HFF-Myc (cell line): ENCODE measurements around the gene STK40.
A peak's percentile ranks its signal among the peaks of the same experiment; 100 is the strongest.

Experiments
- DNase-seq: peaks from one replicate; pipeline ENCODE4 v3.0.0-alpha.2; 2011; ENCODE audit warnings: low read depth; ENCODE audit errors: extremely low read depth
- H3K4me3 ChIP-seq: replicated peaks from 2 replicates; pipeline ENCODE4 v1.5.1; 2011; ENCODE audit warnings: low read depth, mild to moderate bottlenecking, control low read depth, low read length
- TF ChIP-seq, protein P1 (sequence below): IDR thresholded peaks from 2 replicates; pipeline ENCODE4 v1.5.1; 2012; ENCODE audit warnings: mild to moderate bottlenecking, low read depth, low read length, control low read depth; ENCODE audit errors: missing control alignments

STK40 gene

DNA sequence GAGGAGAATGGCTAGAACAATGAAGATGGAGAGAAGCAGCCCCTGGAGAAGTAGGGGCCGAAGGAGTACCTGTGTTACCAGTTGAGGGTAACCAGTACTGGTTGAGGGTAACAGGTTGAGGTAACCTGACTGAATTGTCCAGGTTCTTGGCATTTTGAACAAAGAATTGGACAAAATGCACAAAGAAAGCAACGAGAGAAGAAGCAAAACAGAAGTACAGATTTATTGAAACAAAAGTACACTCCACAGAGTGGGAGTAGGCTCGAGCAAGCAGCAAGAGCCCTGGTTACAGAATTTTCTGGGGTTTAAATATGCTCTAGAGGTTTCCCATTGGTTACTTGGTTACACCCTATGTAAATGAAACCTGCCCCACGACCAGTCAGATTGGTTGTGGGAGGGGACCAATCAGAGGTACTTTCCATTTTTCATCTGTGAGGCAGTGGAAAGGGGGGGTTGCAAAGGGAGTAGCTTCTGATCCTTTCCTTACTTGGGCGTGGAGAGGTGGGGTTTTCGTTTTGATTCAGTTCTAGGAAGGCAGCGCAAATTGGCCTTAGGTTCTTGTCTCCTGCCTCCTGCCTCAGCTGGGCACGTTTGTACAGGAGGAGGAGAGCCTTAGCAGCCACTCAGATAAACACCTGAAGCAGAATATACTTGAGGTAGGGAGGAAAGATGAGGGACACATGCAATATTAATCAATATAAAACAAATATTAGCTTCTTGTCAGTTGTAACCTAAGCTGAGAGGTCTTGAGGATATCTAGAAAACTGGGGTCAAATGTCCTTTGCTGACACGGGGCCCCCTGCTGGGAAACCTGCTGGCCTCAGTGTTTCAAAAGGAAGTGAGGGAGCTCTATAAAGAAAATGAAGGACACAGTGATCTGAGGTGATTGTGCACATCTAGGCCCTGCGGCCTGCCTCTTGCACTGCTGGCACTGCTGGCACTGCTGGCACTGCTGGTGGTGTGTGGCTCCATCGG is 26.2 kb upstream of the STK40 start:
- no peak overlapping the region for H3K4me3 ChIP-seq
- TF ChIP-seq, protein P1, sequence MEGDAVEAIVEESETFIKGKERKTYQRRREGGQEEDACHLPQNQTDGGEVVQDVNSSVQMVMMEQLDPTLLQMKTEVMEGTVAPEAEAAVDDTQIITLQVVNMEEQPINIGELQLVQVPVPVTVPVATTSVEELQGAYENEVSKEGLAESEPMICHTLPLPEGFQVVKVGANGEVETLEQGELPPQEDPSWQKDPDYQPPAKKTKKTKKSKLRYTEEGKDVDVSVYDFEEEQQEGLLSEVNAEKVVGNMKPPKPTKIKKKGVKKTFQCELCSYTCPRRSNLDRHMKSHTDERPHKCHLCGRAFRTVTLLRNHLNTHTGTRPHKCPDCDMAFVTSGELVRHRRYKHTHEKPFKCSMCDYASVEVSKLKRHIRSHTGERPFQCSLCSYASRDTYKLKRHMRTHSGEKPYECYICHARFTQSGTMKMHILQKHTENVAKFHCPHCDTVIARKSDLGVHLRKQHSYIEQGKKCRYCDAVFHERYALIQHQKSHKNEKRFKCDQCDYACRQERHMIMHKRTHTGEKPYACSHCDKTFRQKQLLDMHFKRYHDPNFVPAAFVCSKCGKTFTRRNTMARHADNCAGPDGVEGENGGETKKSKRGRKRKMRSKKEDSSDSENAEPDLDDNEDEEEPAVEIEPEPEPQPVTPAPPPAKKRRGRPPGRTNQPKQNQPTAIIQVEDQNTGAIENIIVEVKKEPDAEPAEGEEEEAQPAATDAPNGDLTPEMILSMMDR: no peak
- DNase-seq: no peak

DNA sequence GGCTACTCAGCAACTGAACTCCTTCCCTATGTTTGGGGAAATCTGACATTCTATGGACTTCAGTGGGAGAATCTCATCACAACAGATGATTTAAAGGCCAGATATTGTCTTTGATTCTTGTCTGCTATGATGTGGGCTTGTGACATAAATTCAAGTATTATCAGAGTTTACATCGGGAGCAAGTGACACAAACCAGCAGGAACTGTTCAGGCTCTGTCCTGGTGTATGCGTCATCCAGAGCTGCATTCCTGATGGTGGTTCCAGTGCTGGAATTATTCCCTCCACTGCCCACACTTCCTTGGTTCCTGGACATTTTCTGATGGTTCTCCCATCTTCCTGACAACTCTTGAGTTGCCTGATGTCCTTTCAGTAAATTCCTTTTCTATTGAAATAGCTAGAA is 22.8 kb upstream of the STK40 start:
- no peak overlapping the region for H3K4me3 ChIP-seq
- DNase-seq: no peak
- TF ChIP-seq, protein P1: no peak

DNA sequence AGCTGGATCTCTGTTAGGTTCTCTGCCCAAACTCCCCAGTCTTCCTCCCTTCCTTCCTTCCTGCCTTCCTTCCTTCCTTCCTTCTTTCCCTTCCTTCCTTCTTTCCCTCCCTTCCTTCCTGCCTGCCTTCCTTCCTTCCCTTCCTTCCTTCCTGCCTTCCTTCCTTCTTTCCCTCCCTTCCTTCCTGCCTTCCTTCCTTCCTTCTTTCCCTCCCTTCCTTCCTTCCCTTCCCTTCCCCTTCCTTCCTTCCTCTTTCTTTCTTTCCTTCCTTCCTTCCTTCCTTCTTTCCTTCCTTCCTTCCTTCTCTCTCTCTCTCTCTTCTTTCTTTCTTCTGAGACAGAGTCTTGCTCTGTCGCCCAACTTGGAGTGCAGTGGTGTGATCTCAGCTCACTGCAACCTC is 20.7 kb upstream of the STK40 start:
- no peak for DNase-seq
- TF ChIP-seq, protein P1: no peak

DNA sequence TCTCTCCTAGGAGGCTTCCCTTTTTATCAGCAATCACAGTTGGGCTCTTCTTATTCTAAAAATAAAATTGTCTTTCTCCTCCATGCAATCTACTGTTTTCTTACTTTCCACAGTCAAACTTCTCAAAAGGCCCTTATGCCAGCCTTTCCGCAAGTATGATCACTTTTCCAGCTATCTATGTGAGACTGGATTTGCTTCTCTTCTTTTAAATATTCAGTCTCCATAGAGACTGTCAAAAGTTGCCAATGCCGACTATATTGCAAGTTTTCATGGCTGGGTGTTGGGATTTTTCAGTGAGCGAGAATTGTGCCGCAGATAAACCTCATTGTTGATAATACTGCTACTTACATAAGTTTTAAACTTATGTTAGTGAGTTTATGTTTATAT is 16.8 kb upstream of the STK40 start:
- TF ChIP-seq, protein P1: no peak
- no peak overlapping the region for H3K4me3 ChIP-seq
- DNase-seq: no peak

More for the DNA sequence above, 20.7 kb upstream of the STK40 start:
- no peak overlapping the region for H3K4me3 ChIP-seq

DNA sequence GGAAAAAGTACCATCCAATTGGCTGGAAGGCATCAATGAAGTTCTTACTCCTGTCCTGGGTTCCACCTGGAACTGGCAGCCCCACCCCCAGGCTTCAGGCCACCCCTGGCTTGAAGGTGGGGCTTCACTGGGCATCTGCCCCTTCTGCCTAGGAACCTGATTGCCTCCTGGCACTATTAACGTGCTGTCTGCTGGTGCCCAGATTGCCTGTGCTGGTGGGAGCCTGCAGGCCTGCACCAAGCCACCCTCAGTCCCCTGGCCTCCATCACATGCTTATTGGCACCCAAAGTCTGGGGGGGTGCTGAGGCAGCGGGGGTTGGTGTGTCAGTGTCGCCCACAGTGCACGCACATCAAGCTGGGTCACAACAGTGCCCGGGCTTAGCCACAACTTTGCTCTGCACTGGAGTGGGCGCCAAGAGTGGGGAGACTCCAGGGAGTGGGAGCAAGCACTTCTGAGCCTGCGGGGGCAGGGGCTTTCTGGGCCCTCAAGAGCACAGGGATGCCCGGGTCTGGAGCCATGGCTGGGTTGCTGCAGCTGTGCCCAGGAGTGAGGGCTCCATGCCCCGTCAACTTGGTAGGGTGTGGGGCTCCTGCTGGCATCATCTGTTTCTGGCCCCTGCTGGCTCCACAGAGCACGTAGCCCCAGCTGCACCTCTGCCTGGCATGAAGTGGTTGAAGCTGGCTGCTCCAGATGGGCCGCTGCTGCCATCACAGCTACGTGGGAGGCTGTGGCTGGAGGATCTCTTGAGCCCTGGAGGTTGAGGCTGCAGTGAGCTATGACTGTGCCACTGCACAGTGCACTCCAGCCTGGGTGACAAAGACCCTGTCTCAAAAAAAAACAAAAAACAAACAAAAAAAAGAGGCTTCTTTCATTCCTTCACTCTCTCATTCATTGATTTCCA is 16.1 kb upstream of the STK40 start:
- H3K4me3 ChIP-seq: peak overlapping the region; percentile 19; the same call in 1 of the 2 replicates
- DNase-seq: no peak
- TF ChIP-seq, protein P1: no peak

DNA sequence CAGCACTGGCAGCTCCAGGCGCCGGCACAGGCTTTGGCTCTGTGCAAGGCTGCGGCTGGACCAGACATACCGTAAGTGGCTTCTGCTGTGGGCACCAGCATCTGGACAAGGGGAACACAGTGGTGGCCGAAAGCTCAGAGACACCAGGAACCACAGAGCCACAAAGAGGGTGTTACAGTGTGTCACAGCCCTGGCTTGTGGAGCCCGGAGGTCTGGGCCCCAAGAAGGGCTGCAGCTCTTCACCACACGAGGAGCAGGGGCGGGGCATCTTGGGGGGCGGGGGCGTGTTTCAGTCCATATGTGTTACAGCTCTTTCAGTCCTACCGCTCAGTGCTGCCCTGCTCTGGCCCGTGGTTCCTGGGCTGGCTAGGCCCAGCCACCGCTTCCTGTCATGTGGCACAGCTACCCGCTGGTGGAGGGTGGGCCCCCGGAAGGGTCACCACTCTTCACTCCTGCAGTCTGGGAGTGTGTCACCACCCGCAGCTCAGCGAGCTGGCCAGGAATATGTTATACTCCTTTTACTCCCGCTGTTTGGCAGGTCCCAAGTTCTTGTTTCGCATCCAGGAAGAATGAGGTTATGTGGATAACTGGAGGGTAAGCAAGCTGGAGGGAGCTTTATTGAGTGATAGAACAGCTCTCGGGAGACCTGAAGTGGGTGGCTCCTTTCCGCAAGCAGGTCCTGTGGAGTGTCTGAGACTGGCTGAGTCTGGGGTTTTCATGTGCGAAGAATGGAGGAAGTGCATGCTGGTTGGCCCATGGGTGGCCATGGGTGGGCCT is 15.3 kb upstream of the STK40 start:
- peak overlapping the region; percentile 19; the same call in 1 of the 2 replicates for H3K4me3 ChIP-seq
- TF ChIP-seq, protein P1: no peak
- no peak for DNase-seq
